GM18868 (cell line): ENCODE measurements around the gene CXCR2.

Experiments
- ATAC-seq: cut with Tn5 transposase; IDR thresholded peaks from one replicate; pipeline ENCODE4 v1.9.1; 2021; ENCODE audit warnings: mild to moderate bottlenecking, moderate library complexity; ENCODE audit not compliant: unreplicated experiment

CXCR2 gene

GRCh38 chr2:218180467-218181114 lies 54.8 kb downstream of the CXCR2 start:
- no peak for ATAC-seq

GRCh38 chr2:218184331-218184730 lies 58.5 kb downstream of the CXCR2 start:
- no peak for ATAC-seq

GRCh38 chr2:218186355-218186766 lies 60.5 kb downstream of the CXCR2 start:
- ATAC-seq, result peak; percentile 61
